WTC11 (cell line): ENCODE measurements around the gene SHISAL2A. TPM values are rescaled to one million over a fixed set of nuclear protein-coding genes. Genes with fewer than 3 reads are reported as not detected.
A peak's percentile ranks its signal among the peaks of the same experiment; 100 is the strongest.

Experiments
- ATAC-seq: fragments of 200-7000 bp; cut with Tn5 transposase; 2 replicates; pipeline ENCODE4 v1.10.0; 2021; ENCODE audit warnings: mild to moderate bottlenecking, moderate library complexity
- CTCF ChIA-PET: fragments of 300-600 bp; sonication (Branson Sonifier 250); formaldehyde crosslinking; loops from one replicate; lab custom pipeline; 2021; ENCODE audit warnings: antibody characterized with exemption; lab: Charles Lee
- POLR2A ChIA-PET: fragments of 350-600 bp; sonication (Branson Sonifier 250); formaldehyde crosslinking; loops from one replicate; lab custom pipeline; 2021; ENCODE audit warnings: antibody characterized with exemption; lab: Charles Lee
- DNase-seq: peaks from one replicate; pipeline ENCODE4 v3.0.0; 2021; ENCODE audit warnings: low spot score
- H3K27ac Mint-ChIP-seq: 2 replicates; pipeline ENCODE4 v1.8.0; 2021; ENCODE audit warnings: mixed read lengths
- H3K27me3 Mint-ChIP-seq: 2 replicates; pipeline ENCODE4 v1.8.0; 2021; ENCODE audit warnings: low read depth, mild to moderate bottlenecking, moderate library complexity, mixed read lengths
- H3K36me3 Mint-ChIP-seq: 2 replicates; pipeline ENCODE4 v1.8.0; 2021; ENCODE audit warnings: mixed read lengths
- H3K4me1 Mint-ChIP-seq: 2 replicates; pipeline ENCODE4 v1.8.0; 2022; ENCODE audit warnings: mixed read lengths
- H3K4me3 Mint-ChIP-seq: 2 replicates; pipeline ENCODE4 v1.8.0; 2021; ENCODE audit warnings: mild to moderate bottlenecking, moderate library complexity, mixed read lengths
- H3K9me3 Mint-ChIP-seq: 2 replicates; pipeline ENCODE4 v1.8.0; 2021; ENCODE audit warnings: mixed read lengths
- FOXP1 ChIP-seq: sonication (generic); formaldehyde crosslinking; IDR thresholded peaks from 2 replicates; pipeline ENCODE4 v1.8.0; 2022; ENCODE audit warnings: missing genetic modification reagents, mild to moderate bottlenecking, moderate library complexity, borderline replicate concordance
- JAZF1 ChIP-seq: fragments of 250-450 bp; sonication (Bioruptor Pico); IDR thresholded peaks from 2 replicates; pipeline ENCODE4 v1.9.0; 2021; ENCODE audit warnings: moderate library complexity, mild to moderate bottlenecking, inconsistent platforms
- NR3C1 ChIP-seq: sonication (generic); formaldehyde crosslinking; conservative IDR thresholded peaks from 2 replicates; pipeline ENCODE4 v1.8.1; 2023; ENCODE audit warnings: low read depth, mild to moderate bottlenecking, missing genetic modification reagents
- PRRX2 ChIP-seq: fragments of 250-450 bp; sonication (Bioruptor Pico); IDR thresholded peaks from 2 replicates; pipeline ENCODE4 v1.8.0; 2021; ENCODE audit warnings: mild to moderate bottlenecking
- total RNA-seq: library from RNA; stranded (reverse); gene quantifications from 3 replicates; pipeline ENCODE4 v1.2.3, GENCODE V29; 2021
- TF ChIP-seq, protein P1 (sequence below): sonication (generic); formaldehyde crosslinking; IDR thresholded peaks from 2 replicates; pipeline ENCODE4 v1.8.1; 2023; ENCODE audit warnings: mild to moderate bottlenecking, missing genetic modification reagents, borderline replicate concordance
- TF ChIP-seq, protein P2 (sequence below): sonication (generic); formaldehyde crosslinking; conservative IDR thresholded peaks from 2 replicates; pipeline ENCODE4 v1.8.1; 2022; ENCODE audit warnings: mild to moderate bottlenecking, missing genetic modification reagents
- TF ChIP-seq, protein P3 (sequence below): sonication (generic); formaldehyde crosslinking; IDR thresholded peaks from 2 replicates; pipeline ENCODE4 v1.8.0; 2022; ENCODE audit warnings: mild to moderate bottlenecking, missing genetic modification reagents
- TF ChIP-seq, protein P4 (sequence below): sonication (generic); formaldehyde crosslinking; IDR thresholded peaks from 2 replicates; pipeline ENCODE4 v1.8.0; 2022; ENCODE audit warnings: missing genetic modification reagents
- TF ChIP-seq, protein P5 (sequence below): sonication (generic); formaldehyde crosslinking; IDR thresholded peaks from 2 replicates; pipeline ENCODE4 v1.8.1; 2022; ENCODE audit warnings: missing genetic modification reagents, borderline replicate concordance

Gene SHISAL2A
- total RNA-seq, 1 experiment from 2014 or later: 1.4 TPM

DNA sequence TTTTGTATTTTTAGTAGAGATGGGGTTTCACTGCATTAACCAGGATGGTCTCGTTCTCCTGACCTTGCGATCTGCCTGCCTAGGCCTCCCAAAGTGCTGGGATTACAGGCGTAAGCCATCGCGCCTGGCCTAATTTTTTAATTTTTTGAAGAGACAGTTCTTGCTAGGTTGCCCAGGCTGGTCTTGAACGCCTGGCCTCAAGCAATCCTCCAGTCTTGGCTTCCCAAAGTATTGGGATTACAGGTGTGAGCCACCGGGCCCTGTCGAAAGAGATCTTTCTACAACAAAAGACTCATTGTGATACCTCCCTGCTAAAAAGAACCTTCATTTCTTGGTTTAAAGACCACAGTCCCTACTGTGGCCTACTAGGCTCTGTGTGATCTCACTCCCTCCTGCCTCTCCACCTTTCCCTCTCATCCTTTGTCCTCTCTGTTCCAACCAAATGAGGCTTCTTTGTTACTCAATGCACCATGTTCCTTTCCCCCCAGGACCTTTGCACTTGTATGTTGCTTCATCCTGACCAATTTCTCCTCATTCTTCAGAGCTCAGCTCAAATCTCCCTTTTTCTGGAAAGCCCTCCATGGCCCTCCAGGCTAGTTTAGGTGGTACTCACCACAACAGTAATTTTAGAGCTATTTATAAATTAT lies 32.3 kb upstream of the SHISAL2A start (continued):
- TF ChIP-seq, protein P1, sequence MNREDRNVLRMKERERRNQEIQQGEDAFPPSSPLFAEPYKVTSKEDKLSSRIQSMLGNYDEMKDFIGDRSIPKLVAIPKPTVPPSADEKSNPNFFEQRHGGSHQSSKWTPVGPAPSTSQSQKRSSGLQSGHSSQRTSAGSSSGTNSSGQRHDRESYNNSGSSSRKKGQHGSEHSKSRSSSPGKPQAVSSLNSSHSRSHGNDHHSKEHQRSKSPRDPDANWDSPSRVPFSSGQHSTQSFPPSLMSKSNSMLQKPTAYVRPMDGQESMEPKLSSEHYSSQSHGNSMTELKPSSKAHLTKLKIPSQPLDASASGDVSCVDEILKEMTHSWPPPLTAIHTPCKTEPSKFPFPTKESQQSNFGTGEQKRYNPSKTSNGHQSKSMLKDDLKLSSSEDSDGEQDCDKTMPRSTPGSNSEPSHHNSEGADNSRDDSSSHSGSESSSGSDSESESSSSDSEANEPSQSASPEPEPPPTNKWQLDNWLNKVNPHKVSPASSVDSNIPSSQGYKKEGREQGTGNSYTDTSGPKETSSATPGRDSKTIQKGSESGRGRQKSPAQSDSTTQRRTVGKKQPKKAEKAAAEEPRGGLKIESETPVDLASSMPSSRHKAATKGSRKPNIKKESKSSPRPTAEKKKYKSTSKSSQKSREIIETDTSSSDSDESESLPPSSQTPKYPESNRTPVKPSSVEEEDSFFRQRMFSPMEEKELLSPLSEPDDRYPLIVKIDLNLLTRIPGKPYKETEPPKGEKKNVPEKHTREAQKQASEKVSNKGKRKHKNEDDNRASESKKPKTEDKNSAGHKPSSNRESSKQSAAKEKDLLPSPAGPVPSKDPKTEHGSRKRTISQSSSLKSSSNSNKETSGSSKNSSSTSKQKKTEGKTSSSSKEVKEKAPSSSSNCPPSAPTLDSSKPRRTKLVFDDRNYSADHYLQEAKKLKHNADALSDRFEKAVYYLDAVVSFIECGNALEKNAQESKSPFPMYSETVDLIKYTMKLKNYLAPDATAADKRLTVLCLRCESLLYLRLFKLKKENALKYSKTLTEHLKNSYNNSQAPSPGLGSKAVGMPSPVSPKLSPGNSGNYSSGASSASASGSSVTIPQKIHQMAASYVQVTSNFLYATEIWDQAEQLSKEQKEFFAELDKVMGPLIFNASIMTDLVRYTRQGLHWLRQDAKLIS (CRISPR knock-in tag): no peak
- TF ChIP-seq, protein P2, sequence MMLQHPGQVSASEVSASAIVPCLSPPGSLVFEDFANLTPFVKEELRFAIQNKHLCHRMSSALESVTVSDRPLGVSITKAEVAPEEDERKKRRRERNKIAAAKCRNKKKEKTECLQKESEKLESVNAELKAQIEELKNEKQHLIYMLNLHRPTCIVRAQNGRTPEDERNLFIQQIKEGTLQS (CRISPR knock-in tag): no peak
- TF ChIP-seq, all 79 proteins: peak for 0

DNA sequence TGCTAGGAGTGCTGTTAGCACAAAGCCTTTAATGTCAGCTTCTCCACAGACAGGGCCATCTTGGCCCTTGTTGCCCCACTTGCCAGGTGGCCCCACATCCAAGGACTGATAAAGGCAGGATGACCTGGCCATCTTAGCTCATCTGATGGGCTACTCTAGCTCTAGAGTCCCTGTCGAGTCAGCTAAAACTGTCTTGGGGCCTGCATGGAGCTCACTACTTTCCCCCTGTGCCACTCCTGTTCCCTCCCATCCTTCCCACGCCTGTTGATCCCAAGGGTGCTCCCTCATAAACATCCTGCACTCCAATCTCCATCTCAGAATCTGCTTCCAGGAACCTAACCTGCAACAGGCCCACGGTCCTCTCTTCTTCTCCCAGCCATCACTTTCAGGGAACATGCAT lies 31.4 kb upstream of the SHISAL2A start:
- POLR2A ChIA-PET: interaction anchor here (1.4 kb wide), 1 partner anchor 11 kb away, joined by 3 read pairs; no protein-coding TSS in a partner anchor
- Mint-ChIP-seq H3K9me3 (0 out of 2 replicates have a peak, but pooled peaks cover 3% of the 10 kb centered on the region), H3K27ac (no peak overlapping the region)

More for the DNA sequence above, 31.4 kb upstream of the SHISAL2A start:
- DNase-seq (no peak), ATAC-seq (no peak)
- H3K36me3 Mint-ChIP-seq: no peaks in the 10 kb centered on the region
- peaks cover 48% of the 10 kb centered on the region for H3K27me3 Mint-ChIP-seq
- CTCF ChIA-PET: interaction anchor here (0.6 to 0.9 kb wide), 3 partner anchors 33 to 244 kb away, joined by 3 read pairs; no protein-coding TSS in a partner anchor
- peak overlapping the region; percentile 68 for H3K4me3 Mint-ChIP-seq
- peaks cover 11% of the 10 kb centered on the region for H3K4me1 Mint-ChIP-seq
- TF ChIP-seq, protein P3, sequence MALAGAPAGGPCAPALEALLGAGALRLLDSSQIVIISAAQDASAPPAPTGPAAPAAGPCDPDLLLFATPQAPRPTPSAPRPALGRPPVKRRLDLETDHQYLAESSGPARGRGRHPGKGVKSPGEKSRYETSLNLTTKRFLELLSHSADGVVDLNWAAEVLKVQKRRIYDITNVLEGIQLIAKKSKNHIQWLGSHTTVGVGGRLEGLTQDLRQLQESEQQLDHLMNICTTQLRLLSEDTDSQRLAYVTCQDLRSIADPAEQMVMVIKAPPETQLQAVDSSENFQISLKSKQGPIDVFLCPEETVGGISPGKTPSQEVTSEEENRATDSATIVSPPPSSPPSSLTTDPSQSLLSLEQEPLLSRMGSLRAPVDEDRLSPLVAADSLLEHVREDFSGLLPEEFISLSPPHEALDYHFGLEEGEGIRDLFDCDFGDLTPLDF (CRISPR knock-in tag): no peak
- no peak for TF ChIP-seq FOXP1 (CRISPR knock-in tag)
- TF ChIP-seq, protein P4, sequence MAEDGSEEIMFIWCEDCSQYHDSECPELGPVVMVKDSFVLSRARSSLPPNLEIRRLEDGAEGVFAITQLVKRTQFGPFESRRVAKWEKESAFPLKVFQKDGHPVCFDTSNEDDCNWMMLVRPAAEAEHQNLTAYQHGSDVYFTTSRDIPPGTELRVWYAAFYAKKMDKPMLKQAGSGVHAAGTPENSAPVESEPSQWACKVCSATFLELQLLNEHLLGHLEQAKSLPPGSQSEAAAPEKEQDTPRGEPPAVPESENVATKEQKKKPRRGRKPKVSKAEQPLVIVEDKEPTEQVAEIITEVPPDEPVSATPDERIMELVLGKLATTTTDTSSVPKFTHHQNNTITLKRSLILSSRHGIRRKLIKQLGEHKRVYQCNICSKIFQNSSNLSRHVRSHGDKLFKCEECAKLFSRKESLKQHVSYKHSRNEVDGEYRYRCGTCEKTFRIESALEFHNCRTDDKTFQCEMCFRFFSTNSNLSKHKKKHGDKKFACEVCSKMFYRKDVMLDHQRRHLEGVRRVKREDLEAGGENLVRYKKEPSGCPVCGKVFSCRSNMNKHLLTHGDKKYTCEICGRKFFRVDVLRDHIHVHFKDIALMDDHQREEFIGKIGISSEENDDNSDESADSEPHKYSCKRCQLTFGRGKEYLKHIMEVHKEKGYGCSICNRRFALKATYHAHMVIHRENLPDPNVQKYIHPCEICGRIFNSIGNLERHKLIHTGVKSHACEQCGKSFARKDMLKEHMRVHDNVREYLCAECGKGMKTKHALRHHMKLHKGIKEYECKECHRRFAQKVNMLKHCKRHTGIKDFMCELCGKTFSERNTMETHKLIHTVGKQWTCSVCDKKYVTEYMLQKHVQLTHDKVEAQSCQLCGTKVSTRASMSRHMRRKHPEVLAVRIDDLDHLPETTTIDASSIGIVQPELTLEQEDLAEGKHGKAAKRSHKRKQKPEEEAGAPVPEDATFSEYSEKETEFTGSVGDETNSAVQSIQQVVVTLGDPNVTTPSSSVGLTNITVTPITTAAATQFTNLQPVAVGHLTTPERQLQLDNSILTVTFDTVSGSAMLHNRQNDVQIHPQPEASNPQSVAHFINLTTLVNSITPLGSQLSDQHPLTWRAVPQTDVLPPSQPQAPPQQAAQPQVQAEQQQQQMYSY (CRISPR knock-in tag): no peak
- no peak for TF ChIP-seq PRRX2 (CRISPR knock-in tag)
- no peak for TF ChIP-seq NR3C1 (CRISPR knock-in tag)
- TF ChIP-seq, protein P5, sequence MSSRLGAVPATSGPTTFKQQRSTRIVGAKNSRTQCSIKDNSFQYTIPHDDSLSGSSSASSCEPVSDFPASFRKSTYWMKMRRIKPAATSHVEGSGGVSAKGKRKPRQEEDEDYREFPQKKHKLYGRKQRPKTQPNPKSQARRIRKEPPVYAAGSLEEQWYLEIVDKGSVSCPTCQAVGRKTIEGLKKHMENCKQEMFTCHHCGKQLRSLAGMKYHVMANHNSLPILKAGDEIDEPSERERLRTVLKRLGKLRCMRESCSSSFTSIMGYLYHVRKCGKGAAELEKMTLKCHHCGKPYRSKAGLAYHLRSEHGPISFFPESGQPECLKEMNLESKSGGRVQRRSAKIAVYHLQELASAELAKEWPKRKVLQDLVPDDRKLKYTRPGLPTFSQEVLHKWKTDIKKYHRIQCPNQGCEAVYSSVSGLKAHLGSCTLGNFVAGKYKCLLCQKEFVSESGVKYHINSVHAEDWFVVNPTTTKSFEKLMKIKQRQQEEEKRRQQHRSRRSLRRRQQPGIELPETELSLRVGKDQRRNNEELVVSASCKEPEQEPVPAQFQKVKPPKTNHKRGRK: no peak
- no peak for TF ChIP-seq JAZF1
- TF ChIP-seq, all 79 proteins: peak for 0
